Activated T-cell treated with anti-CD3 and anti-CD28 coated beads, Interleukin-2, amount 50 U/mL, for 4 hours (primary cell): ENCODE measurements around the gene B3GAT1. TPM values are rescaled to one million over a fixed set of nuclear protein-coding genes. Genes with fewer than 3 reads are reported as not detected.
A peak's percentile ranks its signal among the peaks of the same experiment; 100 is the strongest.

Experiments used
- ATAC-seq, 2 donors: fragments of 200-7000 bp; cut with Tn5 transposase; one replicate each; pipeline ENCODE4 v1.10.0; 2021
- DNase-seq: peaks from one replicate; pipeline ENCODE4 v3.0.0-alpha.2; 2020
- H3K27me3 Mint-ChIP-seq: one replicate; pipeline ENCODE4 v1.8.0; 2021; ENCODE audit warnings: low read depth, mixed read lengths
- H3K36me3 Mint-ChIP-seq: one replicate; pipeline ENCODE4 v1.8.0; 2022; ENCODE audit warnings: mixed read lengths; ENCODE audit not compliant: insufficient read depth
- H3K4me1 Mint-ChIP-seq: one replicate; pipeline ENCODE4 v1.8.0; 2021; ENCODE audit warnings: low read depth, mixed read lengths
- H3K4me3 Mint-ChIP-seq: one replicate; pipeline ENCODE4 v1.8.0; 2021; ENCODE audit warnings: mild to moderate bottlenecking, moderate library complexity, mixed read lengths
- H3K9me3 Mint-ChIP-seq: one replicate; pipeline ENCODE4 v1.8.0; 2021; ENCODE audit warnings: mixed read lengths
- total RNA-seq, 3 donors: library from RNA; stranded (reverse); gene quantifications; one replicate each; pipeline ENCODE4 v1.2.1, GENCODE V29; 2021

Gene B3GAT1
- total RNA-seq, 3 donors from 2014 or later: 0.05 to 0.50 (median 0.33) TPM

DNA sequence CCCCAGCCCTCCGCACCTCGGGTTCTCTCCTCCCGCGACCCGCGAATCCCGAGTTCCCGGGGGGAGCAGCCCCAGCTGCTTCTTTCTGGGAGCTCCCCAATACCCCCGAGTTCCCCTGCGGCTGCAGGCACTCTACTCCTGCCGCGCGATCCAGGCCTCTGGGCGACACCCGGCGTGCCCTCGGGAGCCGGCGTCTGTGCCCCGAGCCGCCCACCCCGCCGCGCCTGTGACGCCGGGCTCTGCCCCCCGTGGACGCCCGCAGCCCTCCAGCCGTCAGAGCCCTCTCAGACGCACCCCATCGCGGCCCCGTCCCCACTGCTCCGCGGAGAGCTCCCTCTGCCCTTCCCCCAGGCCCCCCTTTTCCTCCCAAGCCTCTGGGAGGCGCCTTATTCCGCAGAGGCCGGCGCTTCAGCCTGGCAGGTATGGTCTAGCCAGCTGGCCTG lies 79.8 kb downstream of the B3GAT1 start:
- ATAC-seq: peak; percentile 47 to 58
- peaks cover 9% of the 10 kb centered on the region for H3K4me1 Mint-ChIP-seq
- DNase-seq: peak; percentile 14
- H3K4me3 Mint-ChIP-seq: peak overlapping the region; percentile 81
- no peaks in the 10 kb centered on the region for H3K36me3 Mint-ChIP-seq
- peaks cover 9% of the 10 kb centered on the region for H3K27me3 Mint-ChIP-seq
- no peaks in the 10 kb centered on the region for H3K9me3 Mint-ChIP-seq

DNA sequence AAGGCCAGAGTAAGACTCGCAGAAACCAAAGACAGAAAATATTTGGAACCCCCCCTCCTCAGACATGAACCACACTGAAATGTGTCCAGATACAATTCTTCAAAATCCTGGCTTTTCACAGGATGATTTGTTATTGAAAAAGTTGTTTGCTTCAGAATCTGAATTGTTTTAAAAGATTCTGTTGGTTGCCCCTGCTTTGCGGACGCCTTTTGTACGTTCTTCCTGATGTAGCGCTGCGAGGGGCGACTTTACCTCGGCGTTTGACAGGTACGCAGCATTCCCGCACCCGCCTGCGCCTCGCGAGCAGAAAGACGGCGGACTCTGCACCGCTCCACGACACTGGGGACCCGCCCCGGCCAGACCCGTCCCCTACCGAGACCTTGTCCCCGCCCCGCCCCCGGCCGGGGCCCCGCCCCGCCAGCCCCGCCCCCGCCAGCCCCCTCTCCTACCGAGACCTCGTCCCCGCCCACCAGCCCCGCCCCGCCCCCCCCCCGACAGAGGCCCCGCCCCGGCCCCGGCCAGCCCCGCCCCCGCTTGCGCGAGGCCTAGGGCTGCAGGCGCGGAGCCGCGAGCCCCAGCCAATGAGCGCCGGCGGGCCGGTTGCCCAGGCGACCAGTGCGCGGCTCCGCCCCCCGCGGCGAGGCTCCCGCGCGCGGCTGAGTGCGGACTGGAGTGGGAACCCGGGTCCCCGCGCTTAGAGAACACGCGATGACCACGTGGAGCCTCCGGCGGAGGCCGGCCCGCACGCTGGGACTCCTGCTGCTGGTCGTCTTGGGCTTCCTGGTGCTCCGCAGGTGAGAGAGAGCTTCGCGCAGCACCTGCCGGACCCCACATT lies 80.5 kb downstream of the B3GAT1 start, which contains the start of gene GLB1L2:
Gene GLB1L2 (plus strand): TSS at position 635 of the 835 bp plus-strand sequence. CDS start 74 bp downstream, at position 709.
- Mint-ChIP-seq H3K4me3 (peak within 1 kb of the TSS; percentile 81), H3K4me1 (peaks cover 9% of the 10 kb centered on the region), H3K9me3 (no peaks in the 10 kb centered on the region), H3K27me3 (peaks cover 9% of the 10 kb centered on the region), H3K36me3 (no peaks in the 10 kb centered on the region)
- ATAC-seq (peak; percentile 97 to 98), DNase-seq (peak; percentile 80)

DNA sequence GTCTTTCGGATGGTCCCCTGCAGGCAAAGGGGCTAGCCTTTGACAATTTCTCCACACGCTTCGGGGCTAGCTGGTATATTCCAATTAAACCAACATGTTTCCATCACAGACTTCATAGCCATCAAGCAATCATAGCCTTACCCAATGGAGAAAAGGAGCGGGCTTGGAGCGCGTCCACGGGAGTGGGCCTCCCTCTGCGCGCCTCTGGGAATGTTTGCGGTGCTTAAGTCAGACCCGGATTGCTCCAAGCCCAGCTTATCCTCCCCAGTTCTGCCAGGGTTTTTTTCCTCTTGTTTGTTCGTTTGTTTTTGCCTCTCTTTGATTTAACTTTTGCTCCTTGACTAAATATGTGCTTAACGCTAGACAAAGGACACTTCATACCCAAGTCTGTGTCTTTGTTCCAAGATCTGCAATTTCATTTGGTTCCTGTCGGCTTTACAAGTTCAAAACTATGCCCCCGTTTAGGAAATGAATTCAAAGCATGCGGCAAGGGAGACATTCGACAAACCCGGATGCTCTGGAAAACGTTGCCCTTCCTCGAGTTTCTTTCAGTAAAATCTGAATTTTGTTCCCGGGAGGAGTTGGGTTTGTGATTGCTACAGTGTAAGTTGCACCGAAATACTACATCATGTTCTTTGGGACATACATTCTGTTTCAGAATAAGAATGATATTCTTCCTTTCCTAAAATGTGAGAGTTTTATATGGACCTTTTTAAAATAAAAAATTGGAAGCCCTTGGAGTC lies 81.3 kb downstream of the B3GAT1 start:
- H3K27me3 Mint-ChIP-seq: peaks cover 9% of the 10 kb centered on the region
- no peaks in the 10 kb centered on the region for H3K36me3 Mint-ChIP-seq
- no peak for DNase-seq
- no peak for ATAC-seq
- H3K4me1 Mint-ChIP-seq: peaks cover 9% of the 10 kb centered on the region
- peak overlapping the region; percentile 81 for H3K4me3 Mint-ChIP-seq
- no peaks in the 10 kb centered on the region for H3K9me3 Mint-ChIP-seq

Other genes with a start within 250 kb of the B3GAT1 start
- 10 to 100 TPM; 54.1 to 67.2 (median 56.8) TPM for gene NCAPD3, start 188.3 kb downstream of the B3GAT1 start, total RNA-seq
- 10 to 100 TPM; 30.4 to 33.5 (median 32.8) TPM for gene VPS26B, start 187.6 kb downstream of the B3GAT1 start, total RNA-seq
- 10 to 100 TPM; 37.7 to 49.0 (median 43.3) TPM for gene THYN1, start 158.9 kb downstream of the B3GAT1 start, total RNA-seq
- gene ACAD8, start 158.7 kb downstream of the B3GAT1 start, total RNA-seq: 10 to 100 TPM; 18.2 to 19.0 (median 18.4) TPM
- gene GLB1L3, start 135.9 kb downstream of the B3GAT1 start, total RNA-seq: 1 to 10 TPM; 2.2 to 2.9 (median 2.5) TPM
- gene GLB1L2, start 80.3 kb downstream of the B3GAT1 start, total RNA-seq: 10 to 100 TPM in 2 of 3 donors, 1 to 10 TPM in 1; 8.3 to 13.1 (median 10.2) TPM